HG02870 (cell line): Measurements from ENCODE around the gene TNNC2.
"Not testable (repeated sequence)": the region's sequence is repeated elsewhere in the genome, so short reads cannot be mapped to it uniquely, and the experiment has no call there.

ENCODE experiments used
- ATAC-seq: cut with Tn5 transposase; IDR thresholded peaks from one replicate; pipeline ENCODE4 v1.9.1; 2021; ENCODE audit warnings: mild to moderate bottlenecking, moderate library complexity; ENCODE audit not compliant: unreplicated experiment

TNNC2 gene

DNA sequence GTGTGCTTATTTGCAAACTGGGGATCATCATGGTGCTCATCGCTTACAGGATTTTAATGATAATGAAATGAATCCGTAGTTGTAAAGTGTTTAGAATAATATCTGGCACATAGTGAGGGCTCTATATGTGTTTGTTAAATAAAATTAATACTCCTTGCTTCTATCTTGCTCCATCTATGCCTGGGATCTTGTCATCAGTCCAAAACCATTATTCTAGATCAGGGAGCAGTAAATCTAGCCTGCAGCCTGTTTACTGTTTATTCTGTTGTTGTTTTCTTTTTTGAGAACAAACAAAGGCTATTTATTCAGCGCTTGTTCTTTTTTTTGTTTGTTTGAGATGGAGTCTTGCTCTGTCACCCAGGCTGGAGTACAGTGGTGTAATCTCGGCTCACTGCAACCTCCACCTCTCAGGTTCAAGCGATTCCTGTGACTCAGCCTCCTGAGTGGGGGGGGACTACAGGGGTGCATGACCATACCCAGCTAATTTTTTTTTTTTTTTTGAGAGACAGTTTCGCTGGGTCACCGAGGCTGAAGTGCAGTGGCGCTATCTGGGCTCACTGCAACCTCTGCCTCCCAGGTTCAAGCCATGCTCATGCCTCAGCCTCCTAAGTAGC, 22.0 kb upstream of the TNNC2 start:
- ATAC-seq, result no peak

GRCh38 chr20:45848421-45848820, 21.3 kb upstream of the TNNC2 start:
- ATAC-seq, result no peak

DNA sequence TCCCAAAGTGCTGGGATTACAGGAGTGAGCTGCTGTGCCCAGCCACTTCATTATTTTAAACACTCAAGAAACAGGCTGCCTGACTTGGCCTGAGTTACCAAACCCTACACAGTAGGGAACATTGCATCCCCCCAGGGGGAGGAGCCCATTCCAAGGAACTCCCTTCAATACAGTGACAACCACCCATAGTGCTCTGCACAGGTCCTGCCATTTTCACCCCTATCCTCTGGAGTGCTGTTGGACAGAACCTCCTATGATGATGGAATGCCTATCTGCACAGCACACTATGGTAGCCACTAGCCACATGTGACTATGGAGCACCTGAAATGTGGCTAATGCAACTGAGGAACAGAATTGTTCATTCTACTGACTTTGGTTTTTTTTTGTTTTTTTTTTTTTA, 18.3 kb upstream of the TNNC2 start:
- ATAC-seq, result no peak

- no peak for ATAC-seq
Measured at GRCh38 chr20:45843506-45843905, 16.4 kb upstream of the TNNC2 start.

DNA sequence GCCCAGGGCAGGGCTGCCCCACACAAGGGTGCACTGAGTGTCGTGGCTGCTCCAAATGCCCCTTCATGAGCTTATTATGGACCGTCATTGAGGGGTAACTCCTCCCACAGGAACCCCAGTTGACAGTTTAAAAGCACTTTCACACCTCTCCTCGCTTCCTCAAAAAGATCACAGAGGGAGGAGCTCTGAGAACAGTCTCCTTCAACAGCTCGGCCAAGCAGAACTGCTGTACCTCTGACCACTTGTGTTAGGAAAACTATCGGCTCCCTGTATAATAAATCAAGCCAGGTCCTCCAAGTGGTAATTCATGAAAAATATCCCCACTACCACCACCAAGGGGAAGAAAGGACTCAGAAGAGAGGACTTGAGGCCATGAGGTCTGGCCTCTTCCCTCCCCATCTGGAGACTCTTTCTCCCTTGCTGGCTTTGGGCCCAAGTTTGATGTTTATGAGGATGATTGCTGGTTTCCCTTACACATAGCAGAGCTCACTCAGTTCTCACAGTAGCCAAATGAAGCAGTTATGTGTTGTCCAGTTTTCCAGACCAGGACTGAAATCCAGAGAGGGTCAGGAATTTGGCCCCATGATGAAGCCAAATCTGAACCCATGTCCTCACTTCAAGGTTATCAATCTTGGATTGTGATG, 15.2 kb upstream of the TNNC2 start:
- ATAC-seq, result peak; percentile 57

GRCh38 chr20:45841407-45842129, 14.5 kb upstream of the TNNC2 start:
- ATAC-seq, result no peak

- no peak for ATAC-seq
Measured at GRCh38 chr20:45840700-45841198, 13.6 kb upstream of the TNNC2 start.

- no peak for ATAC-seq
Measured at GRCh38 chr20:45836841-45837240, 9.7 kb upstream of the TNNC2 start.

DNA sequence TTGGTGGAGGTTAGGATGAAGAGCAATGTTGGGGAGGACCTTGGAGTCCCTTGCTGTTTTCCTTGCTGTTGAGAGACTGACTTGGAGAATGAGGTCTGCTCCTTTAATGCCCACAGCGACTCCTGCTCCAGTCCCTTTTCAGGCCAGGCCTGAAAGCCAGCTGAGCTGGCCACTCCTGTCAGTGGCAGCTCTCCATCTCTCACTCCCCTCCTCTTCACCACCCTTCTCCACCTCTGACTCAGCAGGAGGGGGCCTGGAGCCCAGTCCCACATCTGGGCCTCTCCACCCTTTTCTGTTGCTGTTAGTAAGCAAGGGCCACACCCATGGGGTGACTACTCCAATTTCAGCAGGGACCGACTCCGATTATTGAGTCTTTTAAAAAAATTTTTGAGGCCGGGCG, 8.7 kb upstream of the TNNC2 start:
- no peak for ATAC-seq

GRCh38 chr20:45835329-45835765, 8.2 kb upstream of the TNNC2 start:
- no peak for ATAC-seq

- no peak for ATAC-seq
Measured at GRCh38 chr20:45834797-45835161, 7.7 kb upstream of the TNNC2 start.

GRCh38 chr20:45833883-45834796, 7.0 kb upstream of the TNNC2 start:
- no peak for ATAC-seq

DNA sequence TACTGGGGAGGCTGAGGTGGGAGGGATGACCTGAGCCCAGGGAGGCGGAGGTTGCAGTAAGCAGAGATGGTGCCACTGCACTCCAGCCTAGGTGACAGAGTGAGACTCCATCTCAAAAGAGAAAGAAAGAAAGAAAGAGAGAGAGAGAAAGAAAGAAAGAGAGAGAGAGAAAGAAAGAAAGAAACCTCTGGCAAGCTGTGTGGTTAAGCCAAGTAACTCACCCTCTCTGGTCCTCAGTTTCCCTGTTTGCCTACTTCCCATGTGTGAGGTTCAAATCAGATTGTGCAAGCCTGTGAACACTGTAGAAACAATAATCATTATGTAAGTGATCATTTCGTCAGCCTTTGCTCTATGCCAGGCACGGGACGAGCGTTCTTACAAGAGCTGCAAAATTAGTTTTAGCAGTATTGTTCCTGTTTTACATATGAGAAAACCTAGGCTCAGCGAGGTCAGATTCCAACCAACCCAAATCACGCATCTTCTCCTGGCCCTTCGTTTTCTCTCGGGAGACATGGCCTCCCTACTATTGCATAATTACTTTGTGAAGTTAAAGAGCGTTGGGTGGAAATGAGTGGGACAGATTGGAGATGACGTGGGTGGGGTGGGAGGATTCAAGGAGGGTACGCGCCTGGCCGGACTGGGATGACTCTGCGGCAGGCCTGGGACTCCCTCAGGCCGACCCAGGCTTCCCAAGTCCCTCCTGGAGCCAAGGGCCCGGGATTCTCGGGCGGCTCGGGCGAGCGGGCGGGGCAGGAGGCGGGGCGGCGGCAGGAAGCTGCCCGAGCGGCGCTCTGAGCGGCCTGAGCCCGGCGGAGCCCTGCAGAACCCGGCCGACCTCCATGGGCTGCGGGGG, 6.1 kb upstream of the TNNC2 start, which contains the start of gene SNX21:
Gene SNX21, plus strand, starts transcription at position 770 of the 853 bp plus-strand sequence. CDS start 121 bp downstream, outside the sequence.
- ATAC-seq, result no peak

- ATAC-seq, result no peak
Measured at GRCh38 chr20:45832619-45833018, 5.5 kb upstream of the TNNC2 start.

- ATAC-seq, result not testable (repeated sequence)
Measured at GRCh38 chr20:45829673-45830106, 2.6 kb upstream of the TNNC2 start.

GRCh38 chr20:45828589-45828988, 1.5 kb upstream of the TNNC2 start:
- ATAC-seq, result no peak

GRCh38 chr20:45827712-45828111, 600 bp upstream of the TNNC2 start:
- ATAC-seq, result no peak

- ATAC-seq, result no peak
Measured at GRCh38 chr20:45826381-45827019, 612 bp downstream of the TNNC2 start.
